GM19351 (cell line): ENCODE measurements around the gene TRIP12.
A peak's percentile ranks its signal among the peaks of the same experiment; 100 is the strongest.
"Not testable (repeated sequence)": the region's sequence is repeated elsewhere in the genome, so short reads cannot be mapped to it uniquely, and the experiment has no call there.

Experiments used
- ATAC-seq: cut with Tn5 transposase; IDR thresholded peaks from one replicate; pipeline ENCODE4 v1.9.1; 2021; ENCODE audit warnings: mild to moderate bottlenecking, moderate library complexity; ENCODE audit not compliant: unreplicated experiment

Gene TRIP12

GRCh38 chr2:229725716-229726574 is 195.9 kb downstream of the TRIP12 start:
- ATAC-seq: no peak

- not testable (repeated sequence) for ATAC-seq
These were observed 198.6 kb downstream of the TRIP12 start for GRCh38 chr2:229723192-229723591.

- ATAC-seq: no peak
These were observed 201.7 kb downstream of the TRIP12 start for GRCh38 chr2:229719926-229720647.

GRCh38 chr2:229718057-229718456 is 203.8 kb downstream of the TRIP12 start:
- no peak for ATAC-seq

- no peak for ATAC-seq
These were observed 205.8 kb downstream of the TRIP12 start for GRCh38 chr2:229715895-229716507.

- ATAC-seq: peak; percentile 41
These were observed 206.9 kb downstream of the TRIP12 start for GRCh38 chr2:229714736-229715541.

GRCh38 chr2:229714080-229714735 is 207.6 kb downstream of the TRIP12 start, which contains the start of gene DNER:
TSS of gene DNER (minus strand) at chr2:229714555. CDS start at chr2:229714423, 132 bp downstream.
- peak; percentile 79 for ATAC-seq
